Gastrocnemius medialis (tissue), 4 donors: ENCODE results near the gene HES4.

Experiments used
- POLR2A ChIP-seq, 2 donors: fragments of 450-650 bp; IDR thresholded peaks; one replicate each; pipeline ENCODE4 v1.6.1; 2017; ENCODE audit warnings: antibody characterized with exemption in 2 of 2, mild to moderate bottlenecking in 2 of 2, moderate library complexity in 2 of 2
- TF ChIP-seq, protein P1 (sequence below), 5 experiments: fragments of 450-650 bp in 3 of 5; fragments of 200-600 bp in 2 of 5; sonication (generic) in 2 of 5; IDR thresholded peaks in 4 of 5; conservative IDR thresholded peaks in 1 of 5; 1 replicate in 4 of 5; 2 replicates in 1 of 5; pipeline ENCODE4 v1.5.1; 2016 to 2019; ENCODE audit warnings: antibody characterized with exemption in 5 of 5, mild to moderate bottlenecking in 3 of 5, moderate library complexity in 3 of 5

DNA sequence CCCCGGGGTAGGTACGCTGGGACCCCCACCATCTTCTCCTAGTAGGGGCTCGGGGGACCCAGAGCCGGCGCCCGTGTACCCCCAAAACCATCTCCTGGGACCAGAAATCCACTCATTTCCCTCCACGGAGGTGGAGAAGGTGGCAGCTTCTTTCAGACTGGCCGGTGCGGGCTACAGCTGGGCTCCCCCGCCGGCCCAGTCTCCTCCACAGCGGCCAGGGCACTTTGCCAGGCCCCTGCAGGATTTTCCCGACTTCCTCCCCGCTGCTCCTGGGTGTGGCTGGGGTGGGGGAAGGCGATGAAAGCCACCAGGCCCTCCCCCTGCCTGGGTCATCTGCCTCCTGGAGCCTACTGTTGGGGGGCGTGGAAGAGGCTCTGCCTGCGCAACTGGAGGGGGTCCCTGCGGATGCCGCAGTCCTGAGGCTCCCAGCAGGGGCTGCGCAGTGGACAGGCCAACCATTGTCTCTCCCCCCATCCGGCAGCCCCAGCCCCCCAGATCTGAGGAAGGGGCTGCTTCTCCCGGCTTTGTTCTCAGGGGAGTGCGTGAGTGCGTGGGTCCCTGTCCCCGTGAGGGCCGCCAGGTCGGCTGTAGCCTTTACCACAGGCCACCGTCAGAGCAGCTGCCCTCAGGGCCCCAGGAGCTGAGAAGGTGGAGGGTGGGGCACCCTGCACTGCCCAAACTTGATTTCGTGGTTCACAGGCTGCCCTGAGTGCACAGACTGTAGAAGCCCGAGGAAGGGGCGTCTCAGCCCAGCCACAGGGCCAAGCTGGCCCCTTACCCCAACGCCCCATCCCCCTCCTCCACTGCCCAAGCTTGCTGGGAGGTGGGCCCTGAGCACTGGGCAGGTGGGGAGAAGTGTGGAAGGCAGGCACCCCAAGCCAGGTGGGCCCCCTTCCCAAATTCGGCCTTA lies 21.4 kb upstream of the HES4 start:
- TF ChIP-seq, protein P1, sequence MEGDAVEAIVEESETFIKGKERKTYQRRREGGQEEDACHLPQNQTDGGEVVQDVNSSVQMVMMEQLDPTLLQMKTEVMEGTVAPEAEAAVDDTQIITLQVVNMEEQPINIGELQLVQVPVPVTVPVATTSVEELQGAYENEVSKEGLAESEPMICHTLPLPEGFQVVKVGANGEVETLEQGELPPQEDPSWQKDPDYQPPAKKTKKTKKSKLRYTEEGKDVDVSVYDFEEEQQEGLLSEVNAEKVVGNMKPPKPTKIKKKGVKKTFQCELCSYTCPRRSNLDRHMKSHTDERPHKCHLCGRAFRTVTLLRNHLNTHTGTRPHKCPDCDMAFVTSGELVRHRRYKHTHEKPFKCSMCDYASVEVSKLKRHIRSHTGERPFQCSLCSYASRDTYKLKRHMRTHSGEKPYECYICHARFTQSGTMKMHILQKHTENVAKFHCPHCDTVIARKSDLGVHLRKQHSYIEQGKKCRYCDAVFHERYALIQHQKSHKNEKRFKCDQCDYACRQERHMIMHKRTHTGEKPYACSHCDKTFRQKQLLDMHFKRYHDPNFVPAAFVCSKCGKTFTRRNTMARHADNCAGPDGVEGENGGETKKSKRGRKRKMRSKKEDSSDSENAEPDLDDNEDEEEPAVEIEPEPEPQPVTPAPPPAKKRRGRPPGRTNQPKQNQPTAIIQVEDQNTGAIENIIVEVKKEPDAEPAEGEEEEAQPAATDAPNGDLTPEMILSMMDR (IDR thresholded peaks at IDR 0.05 in 4 of 5, conservative IDR thresholded peaks at IDR 0.05 in 1 of 5): no peak
- no peak for TF ChIP-seq POLR2A (IDR thresholded peaks at IDR 0.05)
